HepG2 (cell line): ENCODE data around the gene SPOP. TPM values are rescaled to one million over a fixed set of nuclear protein-coding genes. Genes with fewer than 3 reads are reported as not detected.

ENCODE experiments used
- CBFB ChIP-seq: sonication (generic); formaldehyde crosslinking; IDR thresholded peaks from 2 replicates; pipeline ENCODE4 v1.4.0; 2020; ENCODE audit warnings: missing genetic modification reagents
- CEBPB ChIP-seq: IDR thresholded peaks from 2 replicates; pipeline ENCODE4 v1.6.1; 2011; ENCODE audit warnings: low read depth, low read length, improper control_type of control experiment, borderline replicate concordance
- DNMT3B ChIP-seq: conservative IDR thresholded peaks from 2 replicates; pipeline ENCODE4 v1.6.1; 2016; ENCODE audit warnings: missing biosample characterization, control low read depth
- ELF4 ChIP-seq: sonication (generic); formaldehyde crosslinking; IDR thresholded peaks from 2 replicates; pipeline ENCODE4 v1.5.0; 2020; ENCODE audit warnings: missing genetic modification reagents, mild to moderate bottlenecking, moderate library complexity, borderline replicate concordance
- HOMEZ ChIP-seq: IDR thresholded peaks from 2 replicates; pipeline ENCODE4 v1.6.1; 2016; ENCODE audit warnings: low read depth
- MIER2 ChIP-seq: IDR thresholded peaks from 2 replicates; pipeline ENCODE4 v1.6.1; 2016; ENCODE audit warnings: missing biosample characterization, missing genetic modification reagents
- RBAK ChIP-seq: sonication (generic); formaldehyde crosslinking; IDR thresholded peaks from 2 replicates; pipeline ENCODE4 v1.5.1; 2020; ENCODE audit warnings: mild to moderate bottlenecking, missing genetic modification reagents
- TOE1 ChIP-seq: sonication (generic); formaldehyde crosslinking; IDR thresholded peaks from 2 replicates; pipeline ENCODE4 v1.4.0; 2020; ENCODE audit warnings: mild to moderate bottlenecking, missing genetic modification reagents
- ZBTB49 ChIP-seq: sonication (generic); formaldehyde crosslinking; IDR thresholded peaks from 2 replicates; pipeline ENCODE4 v1.4.0; 2020; ENCODE audit warnings: missing genetic modification reagents, borderline replicate concordance
- ZNF30 ChIP-seq: sonication (generic); formaldehyde crosslinking; IDR thresholded peaks from 2 replicates; pipeline ENCODE4 v1.5.0; 2020; ENCODE audit warnings: mild to moderate bottlenecking, missing genetic modification reagents
- ZNF513 ChIP-seq: sonication (generic); formaldehyde crosslinking; conservative IDR thresholded peaks from 2 replicates; pipeline ENCODE4 v1.5.0; 2020; ENCODE audit warnings: missing genetic modification reagents
- polyA plus RNA-seq, 8 experiments: library from polyadenylated mRNA; depleted of rRNA in 3 of 8; stranded (reverse) in 7 of 8; unstranded in 1 of 8; fragments of >200 nt; fragmentation: Illumina TruSeq in 4 of 8; extraction: Trizol in 4 of 8; gene quantifications; 2 replicates each; pipeline versions ENCODE4 v1.2.1 to v1.2.3, GENCODE V29; 2011 to 2016; ENCODE audit warnings: low read depth in 4 of 8, missing spikeins in 1 of 8, mixed read lengths in 1 of 8; ENCODE audit not compliant: insufficient read depth in 1 of 8
- total RNA-seq, 5 experiments: library from RNA; depleted of rRNA; stranded (reverse); fragments of >200 nt; fragmentation: Illumina TruSeq; extraction: Trizol; gene quantifications; 2 replicates each; pipeline ENCODE4 v1.2.3, GENCODE V29; 2016; ENCODE audit warnings: low read depth in 1 of 5
- TF ChIP-seq, protein P1 (sequence below): sonication (generic); formaldehyde crosslinking; IDR thresholded peaks from 2 replicates; pipeline ENCODE4 v1.8.1; 2023; ENCODE audit warnings: mild to moderate bottlenecking, missing genetic modification reagents, borderline replicate concordance
- TF ChIP-seq, protein P2 (sequence below): sonication (generic); formaldehyde crosslinking; IDR thresholded peaks from 2 replicates; pipeline ENCODE4 v1.8.1; 2022; ENCODE audit warnings: mild to moderate bottlenecking, missing genetic modification reagents
- TF ChIP-seq, protein P3 (sequence below): sonication (generic); formaldehyde crosslinking; IDR thresholded peaks from 2 replicates; pipeline ENCODE4 v1.4.0; 2020; ENCODE audit warnings: missing genetic modification reagents

Gene SPOP
- total and polyA plus RNA-seq, 2 of the 13 experiments (the other 11 are each of a cell fraction or from before 2014, with no cell fraction given): 52.8 to 60.8 TPM

- 0 out of 2 replicates have a peak, but pooled peaks have one; percentile 45 for TF ChIP-seq ZBTB49
- no peak for TF ChIP-seq TOE1 (CRISPR knock-in tag)
- no peak for TF ChIP-seq ZNF513 (CRISPR knock-in tag)
- no peak for TF ChIP-seq DNMT3B (CRISPR knock-in tag)
- TF ChIP-seq, protein P1, sequence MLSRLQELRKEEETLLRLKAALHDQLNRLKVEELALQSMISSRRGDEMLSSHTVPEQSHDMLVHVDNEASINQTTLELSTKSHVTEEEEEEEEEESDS (CRISPR knock-in tag): no peak
- no peak for TF ChIP-seq ZNF30 (CRISPR knock-in tag)
- no peak for TF ChIP-seq ELF4 (CRISPR knock-in tag)
- no peak for TF ChIP-seq RBAK (CRISPR knock-in tag)
- no peak for TF ChIP-seq CEBPB
- TF ChIP-seq HOMEZ (CRISPR knock-in tag): 0 out of 2 replicates have a peak, but pooled peaks have one; percentile 59
- TF ChIP-seq CBFB (CRISPR knock-in tag): peak; percentile 86
- TF ChIP-seq, protein P2, sequence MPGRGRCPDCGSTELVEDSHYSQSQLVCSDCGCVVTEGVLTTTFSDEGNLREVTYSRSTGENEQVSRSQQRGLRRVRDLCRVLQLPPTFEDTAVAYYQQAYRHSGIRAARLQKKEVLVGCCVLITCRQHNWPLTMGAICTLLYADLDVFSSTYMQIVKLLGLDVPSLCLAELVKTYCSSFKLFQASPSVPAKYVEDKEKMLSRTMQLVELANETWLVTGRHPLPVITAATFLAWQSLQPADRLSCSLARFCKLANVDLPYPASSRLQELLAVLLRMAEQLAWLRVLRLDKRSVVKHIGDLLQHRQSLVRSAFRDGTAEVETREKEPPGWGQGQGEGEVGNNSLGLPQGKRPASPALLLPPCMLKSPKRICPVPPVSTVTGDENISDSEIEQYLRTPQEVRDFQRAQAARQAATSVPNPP (CRISPR knock-in tag): no peak
- TF ChIP-seq MIER2 (CRISPR knock-in tag): peak; percentile 65
- TF ChIP-seq, protein P3, sequence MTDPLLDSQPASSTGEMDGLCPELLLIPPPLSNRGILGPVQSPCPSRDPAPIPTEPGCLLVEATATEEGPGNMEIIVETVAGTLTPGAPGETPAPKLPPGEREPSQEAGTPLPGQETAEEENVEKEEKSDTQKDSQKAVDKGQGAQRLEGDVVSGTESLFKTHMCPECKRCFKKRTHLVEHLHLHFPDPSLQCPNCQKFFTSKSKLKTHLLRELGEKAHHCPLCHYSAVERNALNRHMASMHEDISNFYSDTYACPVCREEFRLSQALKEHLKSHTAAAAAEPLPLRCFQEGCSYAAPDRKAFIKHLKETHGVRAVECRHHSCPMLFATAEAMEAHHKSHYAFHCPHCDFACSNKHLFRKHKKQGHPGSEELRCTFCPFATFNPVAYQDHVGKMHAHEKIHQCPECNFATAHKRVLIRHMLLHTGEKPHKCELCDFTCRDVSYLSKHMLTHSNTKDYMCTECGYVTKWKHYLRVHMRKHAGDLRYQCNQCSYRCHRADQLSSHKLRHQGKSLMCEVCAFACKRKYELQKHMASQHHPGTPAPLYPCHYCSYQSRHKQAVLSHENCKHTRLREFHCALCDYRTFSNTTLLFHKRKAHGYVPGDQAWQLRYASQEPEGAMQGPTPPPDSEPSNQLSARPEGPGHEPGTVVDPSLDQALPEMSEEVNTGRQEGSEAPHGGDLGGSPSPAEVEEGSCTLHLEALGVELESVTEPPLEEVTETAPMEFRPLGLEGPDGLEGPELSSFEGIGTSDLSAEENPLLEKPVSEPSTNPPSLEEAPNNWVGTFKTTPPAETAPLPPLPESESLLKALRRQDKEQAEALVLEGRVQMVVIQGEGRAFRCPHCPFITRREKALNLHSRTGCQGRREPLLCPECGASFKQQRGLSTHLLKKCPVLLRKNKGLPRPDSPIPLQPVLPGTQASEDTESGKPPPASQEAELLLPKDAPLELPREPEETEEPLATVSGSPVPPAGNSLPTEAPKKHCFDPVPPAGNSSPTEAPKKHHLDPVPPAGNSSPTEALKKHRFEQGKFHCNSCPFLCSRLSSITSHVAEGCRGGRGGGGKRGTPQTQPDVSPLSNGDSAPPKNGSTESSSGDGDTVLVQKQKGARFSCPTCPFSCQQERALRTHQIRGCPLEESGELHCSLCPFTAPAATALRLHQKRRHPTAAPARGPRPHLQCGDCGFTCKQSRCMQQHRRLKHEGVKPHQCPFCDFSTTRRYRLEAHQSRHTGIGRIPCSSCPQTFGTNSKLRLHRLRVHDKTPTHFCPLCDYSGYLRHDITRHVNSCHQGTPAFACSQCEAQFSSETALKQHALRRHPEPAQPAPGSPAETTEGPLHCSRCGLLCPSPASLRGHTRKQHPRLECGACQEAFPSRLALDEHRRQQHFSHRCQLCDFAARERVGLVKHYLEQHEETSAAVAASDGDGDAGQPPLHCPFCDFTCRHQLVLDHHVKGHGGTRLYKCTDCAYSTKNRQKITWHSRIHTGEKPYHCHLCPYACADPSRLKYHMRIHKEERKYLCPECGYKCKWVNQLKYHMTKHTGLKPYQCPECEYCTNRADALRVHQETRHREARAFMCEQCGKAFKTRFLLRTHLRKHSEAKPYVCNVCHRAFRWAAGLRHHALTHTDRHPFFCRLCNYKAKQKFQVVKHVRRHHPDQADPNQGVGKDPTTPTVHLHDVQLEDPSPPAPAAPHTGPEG: 0 out of 2 replicates have a peak, but pooled peaks have one; percentile 23
Observed at GRCh38 chr17:49556223-49556943, 121.5 kb downstream of the SPOP start (continued).
